Superior temporal gyrus (tissue), 1 donor: ENCODE measurements around the gene MSRB3.

Experiments
- DNase-seq: peaks from one replicate; pipeline ENCODE4 v3.0.0-alpha.2; 2016; ENCODE audit errors: extremely low spot score

The MSRB3 gene

DNA sequence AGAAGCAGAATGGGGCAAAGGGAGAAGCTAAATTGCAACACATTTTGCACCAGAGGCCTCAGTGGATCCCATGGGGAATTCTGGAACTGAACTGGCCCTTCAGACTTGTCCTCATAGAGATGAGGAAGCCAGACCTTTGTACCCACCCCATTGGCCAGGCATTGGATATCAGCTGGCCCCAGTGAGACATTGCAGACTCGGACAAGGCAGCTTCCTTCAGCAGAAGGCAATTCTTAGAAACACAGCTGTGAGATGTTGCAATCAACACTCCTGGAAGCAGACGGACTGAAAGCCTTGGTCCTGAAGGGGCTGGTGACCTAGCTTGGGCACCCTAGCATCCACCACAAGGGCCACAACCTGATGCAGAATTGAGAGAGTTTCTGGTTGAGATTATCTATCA is 218.1 kb downstream of the MSRB3 start:
- DNase-seq: no peak

DNA sequence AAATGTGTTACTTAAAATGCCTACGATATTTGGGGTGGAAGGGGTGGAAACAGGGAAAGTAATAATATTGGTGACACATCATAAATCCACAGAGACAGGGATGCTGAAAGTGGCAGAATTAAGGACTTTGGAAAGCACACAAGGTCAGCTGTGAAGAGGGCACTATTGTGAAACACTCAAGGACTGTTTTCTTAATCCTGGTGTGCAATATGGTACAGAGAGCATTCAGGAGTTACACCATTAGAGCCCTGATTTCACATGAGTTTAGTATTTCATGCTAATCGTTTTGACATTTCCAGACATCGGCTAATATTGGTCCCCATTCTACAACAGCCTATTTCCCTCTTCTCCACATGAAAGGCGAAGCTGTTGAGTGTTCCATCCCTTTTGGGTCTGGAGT is 219.2 kb downstream of the MSRB3 start:
- DNase-seq: no peak

DNA sequence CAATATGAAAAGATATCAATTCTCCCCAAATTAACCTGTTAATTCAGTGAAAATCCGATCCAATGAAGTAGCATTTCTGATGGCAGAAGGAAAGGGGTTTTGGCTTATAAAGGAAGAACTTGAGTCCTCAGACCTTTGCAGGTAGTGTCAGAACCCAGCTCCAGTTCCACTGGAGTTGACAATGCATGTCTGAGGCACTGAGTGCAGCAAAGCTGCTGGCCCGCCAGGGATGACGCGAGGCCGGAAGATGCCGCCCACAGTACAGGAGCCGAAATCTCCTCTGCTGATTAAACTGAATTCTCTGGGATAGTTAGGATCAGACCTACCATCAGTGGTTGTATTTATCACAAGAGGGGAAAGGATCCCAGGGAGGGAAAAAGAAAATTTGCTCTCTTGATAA is 220.7 kb downstream of the MSRB3 start:
- no peak for DNase-seq

DNA sequence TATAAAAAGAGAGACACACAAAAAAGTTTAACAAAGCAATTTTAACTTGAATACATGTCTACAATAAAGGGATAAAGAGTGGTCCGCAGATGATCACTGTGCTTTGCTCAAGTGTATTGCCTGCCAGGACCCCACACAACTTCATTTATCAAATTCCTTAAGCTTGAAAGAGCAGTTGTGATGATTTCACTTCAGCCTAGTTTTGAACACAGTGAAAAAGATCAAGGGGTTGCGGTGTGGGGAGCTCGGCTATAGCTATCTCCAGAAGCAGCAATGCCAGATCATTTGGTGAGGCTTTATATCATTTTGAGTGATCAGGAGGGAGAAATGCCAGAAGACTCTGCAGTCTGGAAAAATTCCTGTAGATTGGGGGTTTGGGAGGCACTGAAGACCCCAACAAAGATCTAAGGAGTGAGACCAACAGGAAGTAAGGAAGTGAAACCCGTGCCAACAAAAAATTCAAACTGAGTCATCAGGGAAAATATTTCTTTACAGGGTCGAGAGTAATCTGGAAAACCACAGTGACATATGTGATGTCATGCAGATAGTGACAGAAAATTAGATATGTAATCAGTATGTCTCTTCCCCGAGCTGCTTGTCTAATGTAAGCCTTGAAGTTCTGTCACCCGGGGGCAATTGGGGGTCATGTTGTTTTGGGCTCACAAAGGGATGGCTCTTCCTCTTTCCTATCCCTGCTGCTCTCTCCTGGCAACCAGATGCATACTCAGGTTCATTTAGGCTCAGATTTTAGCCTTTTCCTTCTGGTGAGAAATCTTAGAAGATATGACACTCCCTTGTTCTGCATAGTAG is 221.8 kb downstream of the MSRB3 start:
- DNase-seq: no peak

DNA sequence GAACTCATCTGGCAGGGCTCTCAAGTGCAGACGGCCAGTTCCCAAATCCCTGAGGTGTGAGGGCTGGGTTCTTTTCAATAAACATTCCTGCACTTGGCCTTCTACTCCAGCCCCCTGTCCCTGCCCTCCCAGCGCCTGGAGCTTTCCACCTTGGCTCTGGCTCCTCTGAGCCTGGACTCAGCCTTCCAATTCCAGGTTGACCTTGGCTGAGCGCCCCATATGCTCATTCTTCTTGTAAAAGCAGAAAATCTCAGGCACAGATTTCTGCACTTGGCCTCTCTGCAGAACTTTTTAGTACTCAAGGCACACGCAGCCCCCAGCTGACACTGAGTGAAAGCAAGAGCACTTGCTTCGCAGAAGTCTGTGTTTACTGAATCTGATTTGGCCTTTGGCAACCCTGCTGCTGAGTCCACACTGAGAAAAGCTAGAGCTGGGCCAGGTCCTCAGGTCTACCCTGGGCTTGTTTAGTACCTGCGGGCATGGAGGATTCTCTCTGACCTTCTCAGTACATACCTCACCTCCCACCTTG is 222.7 kb downstream of the MSRB3 start:
- DNase-seq: peak; percentile 27

DNA sequence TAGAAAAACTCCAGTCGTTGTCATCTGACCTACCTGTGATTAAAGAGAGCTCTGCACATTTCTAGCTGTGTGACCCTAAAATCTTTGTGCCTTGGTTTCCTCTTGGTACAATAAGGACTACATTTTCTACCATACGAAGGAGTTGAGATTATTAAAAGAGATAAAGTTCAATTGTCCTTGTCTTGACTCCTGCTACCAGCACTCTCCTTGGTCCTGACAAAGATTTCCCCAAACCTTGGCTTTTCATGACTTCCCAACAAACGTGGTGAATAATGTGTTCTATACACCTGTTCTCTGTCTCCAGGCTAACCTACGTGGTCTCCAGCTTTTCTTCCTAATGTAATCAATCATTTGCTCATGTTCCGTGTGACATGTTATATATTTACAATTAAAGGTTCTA is 223.5 kb downstream of the MSRB3 start:
- DNase-seq: no peak

DNA sequence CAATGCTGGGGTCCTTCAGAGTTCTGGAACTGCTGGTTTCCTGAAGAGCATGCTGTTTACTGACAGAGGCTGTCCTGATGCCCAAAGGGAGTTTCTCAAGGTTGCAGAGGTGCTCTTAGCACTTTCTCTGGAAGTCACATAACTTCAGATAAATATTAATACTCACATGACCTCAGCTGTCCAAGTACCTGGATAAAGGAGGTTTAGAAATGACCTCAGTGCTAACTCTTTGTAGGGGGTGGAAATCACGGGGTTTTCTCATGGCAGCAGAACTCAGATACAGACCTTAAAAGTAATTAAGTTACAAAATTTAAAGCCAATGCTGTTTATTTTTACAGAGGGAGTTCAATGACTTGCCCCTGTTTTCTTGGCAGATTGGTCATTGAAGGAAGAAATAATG is 225.9 kb downstream of the MSRB3 start:
- DNase-seq: no peak

DNA sequence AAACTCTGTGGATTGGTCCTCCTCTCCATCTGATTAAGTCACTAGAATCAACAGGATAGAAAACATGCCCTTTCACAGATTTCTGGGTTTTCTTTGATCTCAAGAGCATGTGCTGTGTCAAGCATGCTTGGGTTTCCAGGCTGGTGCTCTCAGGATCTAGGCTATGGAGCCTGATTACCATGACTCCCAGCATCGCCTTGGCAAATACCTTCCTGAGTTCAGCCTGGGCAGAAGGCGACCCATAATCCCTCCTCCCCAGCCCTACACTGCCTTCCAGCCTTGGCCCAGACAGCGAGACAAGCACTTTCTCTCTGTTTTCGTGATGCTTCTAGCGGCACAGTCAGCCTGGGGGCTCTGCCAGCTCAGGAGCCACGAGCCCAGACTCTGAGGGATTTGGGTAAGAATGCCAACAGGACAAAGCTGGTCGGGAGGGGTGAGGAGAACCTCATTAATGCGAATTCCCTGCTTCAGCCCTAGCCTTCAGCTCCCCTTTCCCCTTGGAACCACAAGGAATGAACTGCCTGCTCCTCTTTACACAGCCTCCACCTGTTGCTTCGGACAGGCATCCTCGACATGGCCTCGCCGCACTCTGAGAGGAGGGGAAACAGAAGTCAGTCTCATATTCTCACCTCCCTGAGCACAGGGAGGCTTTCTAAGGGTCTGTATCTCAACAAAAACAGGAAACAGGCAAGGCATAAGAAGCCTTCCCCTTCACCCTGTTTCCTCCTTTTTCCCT is 227.1 kb downstream of the MSRB3 start:
- DNase-seq: no peak

DNA sequence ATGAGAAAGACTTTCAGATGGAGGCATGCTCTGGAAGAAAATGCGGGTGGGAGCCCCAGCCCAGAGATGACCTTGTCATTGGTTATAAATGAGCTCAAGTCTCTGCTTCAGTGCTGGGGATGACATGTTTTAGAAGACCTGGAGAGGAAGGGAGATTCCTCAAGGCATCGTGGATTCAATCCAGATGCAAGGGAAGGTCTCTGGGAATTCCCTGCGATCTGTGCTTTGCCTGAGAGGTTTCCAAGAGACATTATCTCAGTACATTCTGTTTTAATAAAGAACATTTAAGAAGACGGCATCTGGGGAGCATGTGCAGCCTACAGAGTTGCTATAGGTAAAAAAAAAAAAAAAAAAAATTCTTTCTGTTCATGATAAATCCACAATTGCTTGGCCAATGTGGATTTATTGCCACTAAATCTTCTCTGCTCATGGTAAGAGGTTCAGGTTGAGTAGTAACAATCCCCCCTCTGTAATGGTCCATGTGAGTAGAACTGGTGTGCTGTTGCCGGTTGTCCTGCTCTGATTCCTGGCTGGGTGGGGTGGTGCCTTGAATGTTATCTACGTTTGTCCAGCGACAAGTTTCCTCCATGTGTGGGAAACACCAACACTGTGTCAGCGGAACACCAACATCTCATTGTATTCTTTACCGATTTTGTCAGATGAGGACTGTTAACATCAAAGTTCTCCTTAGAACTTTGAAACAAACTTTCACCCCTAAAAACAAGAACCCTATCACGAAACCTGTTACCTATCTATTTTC is 230.0 kb downstream of the MSRB3 start:
- DNase-seq: no peak

DNA sequence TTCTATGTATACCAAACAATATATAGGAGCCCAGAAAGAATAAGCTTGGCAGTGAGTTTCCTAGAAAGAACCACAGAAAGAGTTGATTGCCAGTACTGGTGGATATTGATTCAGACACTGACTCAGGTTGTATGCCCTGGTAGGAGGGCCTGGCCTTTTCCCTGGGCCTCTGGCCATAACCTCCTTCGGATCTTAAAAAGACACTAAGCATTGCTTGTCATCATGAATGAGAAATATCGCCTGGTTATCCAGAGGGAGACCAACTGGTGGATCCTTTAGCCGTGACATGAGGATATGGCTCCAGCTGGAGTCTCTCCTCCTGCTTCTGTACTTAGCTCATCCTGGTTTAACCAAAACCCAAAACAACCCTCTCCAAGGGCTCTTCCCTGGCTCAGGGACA is 231.5 kb downstream of the MSRB3 start:
- no peak for DNase-seq

DNA sequence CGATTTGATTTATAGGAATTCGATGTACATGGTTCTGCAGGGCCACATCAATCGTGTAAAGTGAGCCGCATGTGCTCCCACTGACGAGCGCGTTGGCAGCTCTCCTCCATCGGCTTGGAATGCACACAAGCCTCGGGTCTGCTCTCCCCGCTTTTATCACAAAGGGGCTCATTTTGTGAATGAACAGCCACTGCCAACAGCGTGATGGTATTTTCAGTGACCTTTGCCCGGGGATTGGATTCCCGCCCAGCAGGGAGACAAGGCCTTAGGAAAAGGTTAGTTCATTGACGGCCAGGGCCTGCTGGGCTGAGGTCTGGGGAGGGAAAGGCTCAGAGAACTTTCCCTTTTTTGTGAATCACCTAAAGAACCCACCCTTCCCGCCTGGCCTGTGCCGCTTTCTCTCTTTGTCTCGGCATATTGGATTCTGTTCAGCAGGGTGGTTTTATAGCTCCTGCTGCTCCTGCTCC is 232.1 kb downstream of the MSRB3 start:
- DNase-seq: peak; percentile 42

DNA sequence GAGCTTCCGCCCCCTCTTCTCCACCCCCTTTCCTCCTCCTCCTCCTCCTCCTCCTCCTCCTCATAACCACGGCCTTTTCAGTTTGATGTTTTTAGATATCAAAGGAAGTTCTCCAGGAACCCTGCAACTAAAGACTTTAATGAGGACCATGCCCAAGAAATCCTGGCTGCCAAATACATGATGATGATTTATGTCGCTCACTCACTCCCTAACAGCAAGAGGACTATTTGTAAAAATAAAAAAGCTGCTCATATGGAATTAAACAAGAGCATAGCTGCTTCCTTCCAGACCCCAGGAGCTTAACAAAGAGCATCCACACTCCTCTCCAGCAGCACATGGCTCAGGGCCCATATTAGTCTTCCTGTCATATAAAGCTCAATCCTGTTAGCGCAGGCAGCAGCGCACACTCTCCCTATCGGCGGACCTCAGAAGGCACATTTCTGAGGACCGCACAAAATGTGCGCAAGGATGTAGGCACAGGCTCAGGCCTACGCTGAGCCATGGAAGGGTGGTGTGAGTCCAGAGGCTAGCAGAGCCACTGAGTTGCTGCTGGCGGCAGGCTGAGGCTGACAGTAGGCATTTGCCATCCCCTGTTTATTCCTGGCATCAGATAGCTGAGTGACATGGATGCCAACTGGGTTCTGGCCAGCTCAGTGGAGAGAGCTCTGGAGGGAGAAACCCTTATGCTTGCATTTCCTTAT is 232.8 kb downstream of the MSRB3 start:
- DNase-seq: peak; percentile 42

DNA sequence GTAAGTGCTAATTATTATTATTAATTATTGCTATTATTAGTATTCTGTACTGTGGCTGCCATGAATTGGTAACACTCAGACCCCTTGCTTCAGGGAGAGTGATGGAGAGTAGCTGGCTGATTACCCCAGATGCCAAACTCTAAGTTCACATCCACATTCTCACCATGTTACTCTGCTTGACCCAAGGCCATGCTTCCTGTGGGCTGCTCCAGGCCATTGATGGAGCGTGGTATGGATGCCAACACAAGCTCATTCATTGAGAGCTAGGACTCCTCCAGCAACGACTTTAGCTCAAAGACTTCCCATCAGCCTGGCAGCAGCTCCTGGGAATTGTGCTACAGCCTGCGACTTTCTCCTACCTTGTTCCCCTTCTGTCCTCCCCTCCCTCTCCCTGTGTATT is 233.4 kb downstream of the MSRB3 start:
- DNase-seq: no peak
